Placental epithelial cell (primary cell): ENCODE data around the gene CEP170B. TPM values are rescaled to one million over a fixed set of nuclear protein-coding genes. Genes with fewer than 3 reads are reported as not detected.

Source experiments
- total RNA-seq: library from RNA; depleted of rRNA; stranded (reverse); fragments of >200 nt; gene quantifications from 2 replicates; pipeline ENCODE4 v1.2.3, GENCODE V29; 2012

CEP170B gene
- total RNA-seq, result 22.0 and 34.6 TPM in 2 replicates

GRCh38 chr14:104865081-104865630, at the start of gene CEP170B:
CEP170B (plus strand) TSS chr14:104865268; CDS start chr14:104868451, 3,183 bp downstream.

GRCh38 chr14:104924421-104925213, 59.5 kb downstream of the CEP170B start, which contains the start of gene PLD4:
PLD4 (plus strand) TSS chr14:104924879; CDS start chr14:104927141, 2,262 bp downstream.

Other genes starting within 250 kb of the CEP170B start
- gene INF2, start 175.7 kb upstream of the CEP170B start, total RNA-seq, result 36.5 and 76.9 TPM in 2 replicates
- 0.33 and 5.9 TPM in 2 replicates for gene ADSS1, start 141.0 kb upstream of the CEP170B start, total RNA-seq
- 43.6 and 92.0 TPM in 2 replicates for gene SIVA1, start 112.1 kb upstream of the CEP170B start, total RNA-seq
- 147 and 182 TPM in 2 replicates for gene AKT1, start 69.5 kb upstream of the CEP170B start, total RNA-seq
- 6.3 and 9.8 TPM in 2 replicates for gene ZBTB42, start 64.2 kb upstream of the CEP170B start, total RNA-seq
- under 0.01 and 0.65 TPM in 2 replicates for gene PLD4, start 59.6 kb downstream of the CEP170B start, total RNA-seq
- 168 and 363 TPM in 2 replicates for gene AHNAK2, start 113.1 kb downstream of the CEP170B start, total RNA-seq
- gene CLBA1, start 120.5 kb downstream of the CEP170B start, total RNA-seq, result 5.5 and 9.8 TPM in 2 replicates
- 29.4 and 29.7 TPM in 2 replicates for gene CDCA4, start 155.8 kb downstream of the CEP170B start, total RNA-seq
- gene GPR132, start 200.2 kb downstream of the CEP170B start, total RNA-seq, result 0.79 TPM in 1 of 2 replicates, not detected in the other